GM12878 (cell line): ENCODE results near the gene HSFX1. TPM values are rescaled to one million over a fixed set of nuclear protein-coding genes. Genes with fewer than 3 reads are reported as not detected.

Experiments
- ATAC-seq: fragments of 200-7000 bp; cut with Tn5 transposase; 3 replicates; pipeline ENCODE4 v1.9.1; 2020; ENCODE audit warnings: mild to moderate bottlenecking, moderate library complexity
- BruUV-seq: library from RNA; stranded (reverse); fragments of 400-500 nt; replicated peaks from 2 replicates; lab custom pipeline; 2021; lab: Mats Ljungman, UMichigan
- CTCF ChIA-PET: fragments of 300-600 bp; sonication (Branson Sonifier 250); formaldehyde crosslinking; extraction: SDS; loops from one replicate; lab custom pipeline; 2021; ENCODE audit warnings: inconsistent platforms; lab: Yijun Ruan, JAX
- POLR2A ChIA-PET: fragments of 350-600 bp; formaldehyde crosslinking; extraction: SDS; loops from one replicate; lab custom pipeline; 2021; ENCODE audit warnings: inconsistent platforms; lab: Charles Lee
- RAD21 ChIA-PET: fragments of 300-600 bp; sonication (Branson Sonifier 250); formaldehyde crosslinking; loops from one replicate; lab custom pipeline; 2023; ENCODE audit warnings: antibody characterized with exemption; ENCODE audit not compliant: unreplicated experiment; lab: Charles Lee
- SMC1A ChIA-PET: fragments of 300-600 bp; sonication (Branson Sonifier 250); formaldehyde crosslinking; loops from one replicate; lab custom pipeline; 2023; ENCODE audit not compliant: unreplicated experiment, uncharacterized antibody; lab: Charles Lee
- DNase-seq: peaks from one replicate; pipeline ENCODE4 v3.0.0-alpha.2; 2011; ENCODE audit warnings: low read depth, low spot score
- FAIRE-seq: peaks from 3 replicates; lab custom pipeline; 2011; peaks lifted over from hg19 to GRCh38; lab: Jason Lieb, UNC
- H2AFZ ChIP-seq: 2 replicates; pipeline ENCODE4 v1.6.0; 2011; ENCODE audit warnings: low read depth, low read length, control low read depth; ENCODE audit not compliant: control insufficient read depth
- H3K27ac ChIP-seq: 2 replicates; pipeline ENCODE4 v1.5.1; 2011; ENCODE audit warnings: control low read depth; ENCODE audit not compliant: control insufficient read depth, insufficient read depth
- H3K27me3 ChIP-seq, 2 experiments: replicated peaks in 1 of 2; 2 replicates each; pipeline versions ENCODE4 v1.6.0 to v1.6.1; 2011; ENCODE audit warnings: low read length in 1 of 2; ENCODE audit not compliant: control insufficient read depth in 2 of 2, insufficient read depth in 2 of 2
- H3K36me3 ChIP-seq, 2 experiments: 2 replicates each; pipeline ENCODE4 v1.5.1; 2011; ENCODE audit warnings: low read length in 1 of 2; ENCODE audit not compliant: control insufficient read depth in 2 of 2, insufficient read depth in 2 of 2
- H3K4me1 ChIP-seq: 2 replicates; pipeline ENCODE4 v1.6.1; 2011; ENCODE audit warnings: mild to moderate bottlenecking, low read length, moderate library complexity, mixed read lengths; ENCODE audit not compliant: control insufficient read depth, insufficient read depth
- H3K4me2 ChIP-seq: 2 replicates; pipeline ENCODE4 v1.6.0; 2011; ENCODE audit warnings: control low read depth; ENCODE audit not compliant: control insufficient read depth, insufficient read depth
- H3K4me3 ChIP-seq: fragments of 200-600 bp; sonication (generic); 2 replicates; pipeline ENCODE4 v1.5.1; 2016
- H3K79me2 ChIP-seq: 2 replicates; pipeline ENCODE4 v1.6.0; 2011; ENCODE audit warnings: low read length; ENCODE audit not compliant: control insufficient read depth, insufficient read depth
- H3K9ac ChIP-seq: 2 replicates; pipeline ENCODE4 v1.8.0; 2011; ENCODE audit warnings: low read length, control low read depth, mixed read lengths; ENCODE audit not compliant: control insufficient read depth, insufficient read depth
- H3K9me3 ChIP-seq: replicated peaks from 3 replicates; pipeline ENCODE4 v1.5.1; 2011; ENCODE audit warnings: mild to moderate bottlenecking, low read length; ENCODE audit not compliant: control insufficient read depth, insufficient read depth
- H4K20me1 ChIP-seq: 2 replicates; pipeline ENCODE4 v1.6.0; 2011; ENCODE audit not compliant: control insufficient read depth, insufficient read depth
- CEBPZ ChIP-seq: fragments of 150-350 bp; IDR thresholded peaks from 2 replicates; pipeline ENCODE4 v1.6.1; 2016; ENCODE audit warnings: low read depth, low read length
- CHD1 ChIP-seq: IDR thresholded peaks from 2 replicates; pipeline ENCODE4 v1.6.1; 2012; ENCODE audit warnings: low read depth, low read length, improper control_type of control experiment
- EED ChIP-seq: sonication (generic); IDR thresholded peaks from 2 replicates; pipeline ENCODE4 v1.6.1; 2016; ENCODE audit warnings: antibody characterized with exemption, low read depth
- GABPA ChIP-seq: IDR thresholded peaks from 2 replicates; pipeline ENCODE4 v1.6.1; 2014; ENCODE audit warnings: antibody characterized with exemption, low read depth, mild to moderate bottlenecking, inconsistent platforms
- MEF2B ChIP-seq: fragments of 450-650 bp; IDR thresholded peaks from 2 replicates; pipeline ENCODE4 v1.6.1; 2018; ENCODE audit warnings: mild to moderate bottlenecking, moderate library complexity; ENCODE audit not compliant: partially characterized antibody, poor library complexity, severe bottlenecking
- NBN ChIP-seq: fragments of 450-650 bp; IDR thresholded peaks from 2 replicates; pipeline ENCODE4 v1.6.1; 2016
- NFXL1 ChIP-seq: fragments of 450-650 bp; IDR thresholded peaks from 2 replicates; pipeline ENCODE4 v1.6.1; 2017; ENCODE audit warnings: antibody characterized with exemption, mild to moderate bottlenecking, borderline replicate concordance
- RUNX3 ChIP-seq: IDR thresholded peaks from 2 replicates; pipeline ENCODE4 v1.6.1; 2012; ENCODE audit warnings: low read length, inconsistent platforms
- WRNIP1 ChIP-seq: IDR thresholded peaks from 2 replicates; pipeline ENCODE4 v1.6.1; 2011; ENCODE audit warnings: low read depth, low read length, improper control_type of control experiment, borderline replicate concordance
- ZNF24 ChIP-seq: fragments of 450-650 bp; IDR thresholded peaks from 2 replicates; pipeline ENCODE4 v1.6.1; 2017; ENCODE audit warnings: antibody characterized with exemption, mild to moderate bottlenecking
- WGBS: methylation state at CpG from one replicate; pipeline ENCODE4 v1.1.6; 2016; ENCODE audit warnings: low lambda C conversion rate; ENCODE audit not compliant: insufficient replicate concordance, insufficient coverage; ENCODE audit errors: missing lambda C conversion rate; 5-methylcytosine and 5-hydroxymethylcytosine counted together
- in situ Hi-C: fragments of 300-500 bp; cut with MboI; formaldehyde crosslinking; loops from 9 replicates; pipeline ENCODE4 v1.14.3; 2018; ENCODE audit warnings: mixed read lengths
- intact Hi-C: fragments of 100-400 bp; cut with micrococcal nuclease; formaldehyde crosslinking; loops from one replicate; pipeline ENCODE4 v1.14.2; 2022; ENCODE audit not compliant: unreplicated experiment
- polyA plus RNA-seq, 11 experiments: library from polyadenylated mRNA; depleted of rRNA in 4 of 11; unstranded in 6 of 11; stranded (reverse) in 5 of 11; fragments of >200 nt; fragmentation: Nextera tagmentation in 4 of 11; fragmentation: Illumina TruSeq in 1 of 11; extraction: Ambion mirVana in 4 of 11; extraction: Trizol in 1 of 11; gene quantifications; 1 replicate in 1 of 11; 2 replicates in 10 of 11; pipeline versions ENCODE4 v1.2.1 to v1.2.3, GENCODE V29; 2011 to 2016; ENCODE audit warnings: inconsistent platforms in 2 of 11, missing spikeins in 2 of 11, low read depth in 1 of 11
- total RNA-seq, 4 experiments: library from RNA; depleted of rRNA in 3 of 4; stranded (reverse); fragments of >200 nt in 3 of 4; fragmentation: Illumina TruSeq in 1 of 4; extraction: Trizol in 1 of 4; gene quantifications; 2 replicates each; pipeline versions ENCODE4 v1.2.1 to v1.2.3, GENCODE V29; 2013 to 2021

HSFX1 gene
- total and polyA plus RNA-seq, 10 of the 15 experiments (the other 5 are each of a cell fraction or from before 2014, with no cell fraction given) = 0.06 to 0.56 (median 0.10) TPM; not detected in 3

- ChIA-PET CTCF (no interaction called here), SMC1A (no interaction called here), POLR2A (no interaction called here), RAD21 (no interaction called here)
- no peak for ATAC-seq
- WGBS = 39% methylated on average over 7 of the region's 7 CpGs
- Histone ChIP-seq H3K9ac (no peak overlapping the region), H3K27me3 (no peaks in the 10 kb centered on the region), H3K27ac (no peak overlapping the region), H3K4me1 (no peaks in the 10 kb centered on the region), H3K36me3 (no peaks in the 10 kb centered on the region), H3K9me3 (no peaks in the 10 kb centered on the region; the same call in 2 of the 3 replicates), H3K4me2 (no peak overlapping the region), H3K79me2 (no peaks in the 10 kb centered on the region), H3K4me3 (no peak overlapping the region), H4K20me1 (no peaks in the 10 kb centered on the region), H2AFZ (no peak overlapping the region)
- no peak for DNase-seq
- intact Hi-C loops (loop anchor here (10.0 kb wide), 2 partner anchors 55 to 65 kb away; no protein-coding TSS in a partner anchor), in situ Hi-C loops (no loop called here)
- TF ChIP-seq GABPA = no peak
- no peak for TF ChIP-seq NBN
- TF ChIP-seq NFXL1 = no peak
- TF ChIP-seq RUNX3 = no peak
- TF ChIP-seq CHD1 = no peak
- no peak for TF ChIP-seq MEF2B
- TF ChIP-seq WRNIP1 = no peak
- no peak for TF ChIP-seq EED
- no peak for TF ChIP-seq CEBPZ
- TF ChIP-seq ZNF24 = no peak
- no peak for FAIRE-seq
- no TSS peak for BruUV-seq
Measured at GRCh38 chrX:149759824-149760223, 14.0 kb upstream of the HSFX1 start.
